GM19463 (cell line): ENCODE results near the gene PRKCZ.
A peak's percentile ranks its signal among the peaks of the same experiment; 100 is the strongest.

ENCODE experiments used
- ATAC-seq: cut with Tn5 transposase; IDR thresholded peaks from one replicate; pipeline ENCODE4 v1.9.1; 2021; ENCODE audit warnings: mild to moderate bottlenecking, moderate library complexity; ENCODE audit not compliant: unreplicated experiment

The PRKCZ gene

GRCh38 chr1:2216767-2217058 lies 166.5 kb downstream of the PRKCZ start:
- no peak for ATAC-seq

GRCh38 chr1:2221271-2221670 lies 171.1 kb downstream of the PRKCZ start:
- ATAC-seq, result no peak

- no peak for ATAC-seq
These were observed 174.0 kb downstream of the PRKCZ start for GRCh38 chr1:2224170-2224584.

GRCh38 chr1:2224631-2225428 lies 174.6 kb downstream of the PRKCZ start:
- ATAC-seq, result no peak

GRCh38 chr1:2226525-2227345 lies 176.5 kb downstream of the PRKCZ start:
- ATAC-seq, result no peak

- ATAC-seq, result peak; percentile 90
These were observed 177.3 kb downstream of the PRKCZ start for GRCh38 chr1:2227346-2228156.

GRCh38 chr1:2228157-2228594 lies 178.0 kb downstream of the PRKCZ start, which contains the start of gene SKI:
Gene SKI (plus strand): TSS chr1:2228319. CDS start chr1:2228767, 448 bp downstream.
- no peak for ATAC-seq

GRCh38 chr1:2228694-2229036 lies 178.5 kb downstream of the PRKCZ start:
- no peak for ATAC-seq

GRCh38 chr1:2229037-2229864 lies 179.0 kb downstream of the PRKCZ start:
- ATAC-seq, result no peak

GRCh38 chr1:2229911-2230731 lies 179.9 kb downstream of the PRKCZ start:
- ATAC-seq, result no peak

GRCh38 chr1:2230781-2231531 lies 180.7 kb downstream of the PRKCZ start:
- no peak for ATAC-seq

- ATAC-seq, result no peak
These were observed 181.5 kb downstream of the PRKCZ start for GRCh38 chr1:2231532-2232254.

- no peak for ATAC-seq
These were observed 182.2 kb downstream of the PRKCZ start for GRCh38 chr1:2232255-2232915.

GRCh38 chr1:2232916-2233438 lies 182.8 kb downstream of the PRKCZ start:
- ATAC-seq, result no peak

- no peak for ATAC-seq
These were observed 183.3 kb downstream of the PRKCZ start for GRCh38 chr1:2233468-2233867.

- ATAC-seq, result no peak
These were observed 184.0 kb downstream of the PRKCZ start for GRCh38 chr1:2233997-2234761.

GRCh38 chr1:2234762-2235113 lies 184.5 kb downstream of the PRKCZ start:
- ATAC-seq, result no peak
